Measurements from ENCODE around the gene ALDH4A1. TPM values are rescaled to one million over a fixed set of nuclear protein-coding genes. Genes with fewer than 3 reads are reported as not detected.

Gene ALDH4A1
- total RNA-seq, 1 donor from 2014 or later: 11.7 TPM

GRCh38 chr1:18917071-18917799 is 14.9 kb upstream of the ALDH4A1 start:
- H3K4me3 ChIP-seq: no peak overlapping the region
- H3K27ac ChIP-seq: no peak overlapping the region
- H3K9me3 ChIP-seq: no peaks in the 10 kb centered on the region
- intact Hi-C loops (cut with DNase I): no loop called here
- DNase-seq: no peak
- H3K36me3 ChIP-seq: peaks cover 42% of the 10 kb centered on the region
- ATAC-seq: no peak
- H3K4me1 ChIP-seq: peaks cover 37% of the 10 kb centered on the region
- no peaks in the 10 kb centered on the region for H3K27me3 ChIP-seq (ENCODE audit: low read depth)
- TF ChIP-seq CTCF (IDR thresholded peaks at IDR 0.05): no peak

GRCh38 chr1:18915341-18915740 is 13.0 kb upstream of the ALDH4A1 start:
- no peak for TF ChIP-seq CTCF (IDR thresholded peaks at IDR 0.05)
- H3K4me3 ChIP-seq: no peak overlapping the region
- peaks cover 56% of the 10 kb centered on the region for H3K36me3 ChIP-seq
- H3K9me3 ChIP-seq: no peaks in the 10 kb centered on the region
- DNase-seq: no peak
- H3K27me3 ChIP-seq (ENCODE audit: low read depth): no peaks in the 10 kb centered on the region
- intact Hi-C loops (cut with DNase I): no loop called here
- no peak for ATAC-seq
- peaks cover 29% of the 10 kb centered on the region for H3K4me1 ChIP-seq
- H3K27ac ChIP-seq: peak overlapping the region; percentile 1

- TF ChIP-seq CTCF (IDR thresholded peaks at IDR 0.05): peak; percentile 96
- no peaks in the 10 kb centered on the region for H3K9me3 ChIP-seq
- intact Hi-C loops (cut with DNase I): no loop called here
- no peaks in the 10 kb centered on the region for H3K27me3 ChIP-seq (ENCODE audit: low read depth)
- H3K4me3 ChIP-seq: no peak overlapping the region
- H3K27ac ChIP-seq: peak overlapping the region; percentile 73
- peaks cover 60% of the 10 kb centered on the region for H3K36me3 ChIP-seq
- DNase-seq: peak; percentile 87
- ATAC-seq: peak; percentile 90 to 93
- peaks cover 37% of the 10 kb centered on the region for H3K4me1 ChIP-seq
Measured at GRCh38 chr1:18913065-18913835, 10.9 kb upstream of the ALDH4A1 start.

- intact Hi-C loops (cut with DNase I): no loop called here
- TF ChIP-seq CTCF (IDR thresholded peaks at IDR 0.05): no peak
- H3K36me3 ChIP-seq: peaks cover 62% of the 10 kb centered on the region
Measured at GRCh38 chr1:18912550-18912949, 10.2 kb upstream of the ALDH4A1 start.

GRCh38 chr1:18908911-18909771 is 6.8 kb upstream of the ALDH4A1 start:
- intact Hi-C loops (cut with DNase I): loop anchor here (10.0 kb wide), 1 partner anchor 56 kb away; no protein-coding TSS in a partner anchor
- ATAC-seq: no peak
- Histone ChIP-seq H3K27ac (peak overlapping the region; percentile 78), H3K4me1 (peaks cover 48% of the 10 kb centered on the region), H3K9me3 (no peaks in the 10 kb centered on the region), H3K36me3 (peaks cover 46% of the 10 kb centered on the region), H3K4me3 (no peak overlapping the region), H3K27me3 (ENCODE audit: low read depth) (no peaks in the 10 kb centered on the region)
- no peak for TF ChIP-seq CTCF (IDR thresholded peaks at IDR 0.05)
- DNase-seq: no peak

More at GRCh38 chr1:18912550-18912949, 10.2 kb upstream of the ALDH4A1 start:
- DNase-seq (no peak), ATAC-seq (no peak)
- no peaks in the 10 kb centered on the region for H3K9me3 ChIP-seq
- peak overlapping the region; percentile 73 for H3K27ac ChIP-seq
- H3K4me3 ChIP-seq: no peak overlapping the region
- no peaks in the 10 kb centered on the region for H3K27me3 ChIP-seq (ENCODE audit: low read depth)
- peaks cover 44% of the 10 kb centered on the region for H3K4me1 ChIP-seq
